GM20000 (cell line): ENCODE data around the gene BAG3.

Experiments used
- DNase-seq: peaks from one replicate; pipeline ENCODE4 v3.0.0; 2012; ENCODE audit warnings: low spot score
- TF ChIP-seq, protein P1 (sequence below): IDR thresholded peaks from 2 replicates; pipeline ENCODE4 v1.5.1; 2012; ENCODE audit warnings: mild to moderate bottlenecking, control low read depth; ENCODE audit errors: extremely low read depth, missing control alignments

The BAG3 gene

DNA sequence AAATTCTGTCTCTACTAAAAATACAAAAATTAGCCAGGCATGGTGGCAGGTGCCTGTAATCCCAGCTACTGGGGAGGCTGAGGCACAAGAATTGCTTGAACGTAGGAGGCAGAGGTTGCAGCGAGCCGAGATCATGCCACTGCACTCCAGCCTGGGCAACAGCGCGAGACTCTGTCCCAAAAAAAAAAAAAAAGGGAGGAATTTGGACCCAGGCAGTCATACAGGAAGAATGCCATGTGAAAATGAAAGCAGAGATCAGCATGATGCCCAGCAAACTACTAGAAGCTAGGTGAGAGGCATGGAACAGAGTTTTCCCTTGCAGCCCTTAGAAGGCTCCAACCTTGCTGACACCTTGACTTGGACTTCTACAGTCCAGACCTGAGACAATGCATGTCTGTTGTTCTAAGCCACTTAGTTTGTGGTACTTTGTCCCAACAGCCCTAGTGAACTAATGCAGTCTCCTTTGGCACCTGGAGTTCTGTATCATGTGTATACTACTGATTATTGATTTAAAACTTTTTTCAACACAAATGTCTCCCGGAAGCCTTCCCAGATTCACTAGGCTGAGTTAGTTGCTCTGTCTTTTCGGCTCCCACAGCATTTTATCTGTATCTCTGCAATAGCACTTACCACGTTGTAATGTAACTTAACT is 10.2 kb upstream of the BAG3 start:
- TF ChIP-seq, protein P1, sequence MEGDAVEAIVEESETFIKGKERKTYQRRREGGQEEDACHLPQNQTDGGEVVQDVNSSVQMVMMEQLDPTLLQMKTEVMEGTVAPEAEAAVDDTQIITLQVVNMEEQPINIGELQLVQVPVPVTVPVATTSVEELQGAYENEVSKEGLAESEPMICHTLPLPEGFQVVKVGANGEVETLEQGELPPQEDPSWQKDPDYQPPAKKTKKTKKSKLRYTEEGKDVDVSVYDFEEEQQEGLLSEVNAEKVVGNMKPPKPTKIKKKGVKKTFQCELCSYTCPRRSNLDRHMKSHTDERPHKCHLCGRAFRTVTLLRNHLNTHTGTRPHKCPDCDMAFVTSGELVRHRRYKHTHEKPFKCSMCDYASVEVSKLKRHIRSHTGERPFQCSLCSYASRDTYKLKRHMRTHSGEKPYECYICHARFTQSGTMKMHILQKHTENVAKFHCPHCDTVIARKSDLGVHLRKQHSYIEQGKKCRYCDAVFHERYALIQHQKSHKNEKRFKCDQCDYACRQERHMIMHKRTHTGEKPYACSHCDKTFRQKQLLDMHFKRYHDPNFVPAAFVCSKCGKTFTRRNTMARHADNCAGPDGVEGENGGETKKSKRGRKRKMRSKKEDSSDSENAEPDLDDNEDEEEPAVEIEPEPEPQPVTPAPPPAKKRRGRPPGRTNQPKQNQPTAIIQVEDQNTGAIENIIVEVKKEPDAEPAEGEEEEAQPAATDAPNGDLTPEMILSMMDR = no peak
- no peak for DNase-seq

DNA sequence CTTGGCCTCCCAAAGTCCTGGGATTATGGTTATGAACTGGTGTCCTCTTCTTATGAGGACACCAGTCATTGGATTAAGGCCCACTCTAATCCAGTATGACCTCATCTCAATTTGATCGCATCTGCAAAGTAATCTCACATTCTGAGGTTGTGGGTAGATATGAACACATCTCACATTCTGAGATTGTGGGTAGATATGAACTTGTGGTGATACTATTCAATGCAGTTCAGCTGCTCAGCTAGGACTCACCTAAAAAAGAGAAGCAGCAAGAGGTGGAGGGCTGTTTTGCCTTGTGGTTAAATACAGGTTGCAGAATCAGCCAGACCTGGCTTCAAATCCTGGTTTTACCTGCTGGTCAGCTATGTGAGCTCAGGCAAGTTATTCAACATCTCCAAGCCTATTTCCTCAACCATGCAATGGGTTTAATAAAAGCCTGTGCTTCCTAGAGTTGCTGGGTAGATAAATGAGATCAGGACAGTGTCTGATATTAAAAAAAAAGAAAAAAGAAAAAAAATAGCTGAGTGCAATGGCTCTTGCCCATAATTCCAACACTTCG is 8.5 kb upstream of the BAG3 start:
- TF ChIP-seq, protein P1 = no peak
- DNase-seq = no peak

DNA sequence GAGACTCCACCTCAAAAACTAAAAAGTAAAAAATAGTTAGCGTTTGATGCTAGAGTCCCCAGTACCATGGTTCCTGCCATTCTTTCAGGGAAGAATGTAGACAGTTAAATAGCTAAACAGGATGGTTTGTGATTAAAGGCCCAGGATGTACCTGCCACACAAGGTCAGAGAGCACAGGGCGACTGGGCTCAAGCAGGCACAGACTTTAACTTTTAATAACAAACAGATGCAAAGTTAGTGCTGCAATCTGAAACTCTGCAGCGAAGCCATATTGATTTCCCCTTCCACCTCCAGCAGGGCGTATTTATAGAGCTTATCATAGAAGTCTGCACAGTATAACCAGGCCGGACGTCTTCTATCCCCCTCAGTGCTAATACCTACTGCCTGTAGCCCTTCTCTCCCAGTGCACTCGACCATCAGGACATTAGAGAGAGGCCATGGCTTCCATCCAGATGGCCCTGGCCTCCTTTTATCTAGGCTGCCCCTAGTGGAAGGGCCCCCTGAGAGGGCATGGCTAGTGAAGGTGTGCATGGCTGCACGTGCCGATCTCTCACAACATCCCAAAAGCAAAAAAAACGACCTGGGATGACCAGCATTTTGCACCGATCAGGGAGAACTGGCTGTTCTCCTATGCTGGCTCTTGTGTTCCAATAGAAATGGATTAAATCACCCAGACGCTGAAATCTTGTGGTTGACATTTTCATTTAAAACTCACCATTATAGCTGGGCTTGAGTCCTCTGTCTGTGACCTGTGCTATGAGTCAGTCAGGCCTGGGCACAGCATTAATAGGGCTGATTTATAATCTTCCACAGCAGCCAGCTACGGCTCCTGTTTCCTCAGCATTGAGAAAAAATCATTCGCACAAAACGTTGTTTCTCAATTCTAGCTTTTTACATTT is 7.6 kb upstream of the BAG3 start:
- TF ChIP-seq, protein P1 = no peak
- no peak for DNase-seq

DNA sequence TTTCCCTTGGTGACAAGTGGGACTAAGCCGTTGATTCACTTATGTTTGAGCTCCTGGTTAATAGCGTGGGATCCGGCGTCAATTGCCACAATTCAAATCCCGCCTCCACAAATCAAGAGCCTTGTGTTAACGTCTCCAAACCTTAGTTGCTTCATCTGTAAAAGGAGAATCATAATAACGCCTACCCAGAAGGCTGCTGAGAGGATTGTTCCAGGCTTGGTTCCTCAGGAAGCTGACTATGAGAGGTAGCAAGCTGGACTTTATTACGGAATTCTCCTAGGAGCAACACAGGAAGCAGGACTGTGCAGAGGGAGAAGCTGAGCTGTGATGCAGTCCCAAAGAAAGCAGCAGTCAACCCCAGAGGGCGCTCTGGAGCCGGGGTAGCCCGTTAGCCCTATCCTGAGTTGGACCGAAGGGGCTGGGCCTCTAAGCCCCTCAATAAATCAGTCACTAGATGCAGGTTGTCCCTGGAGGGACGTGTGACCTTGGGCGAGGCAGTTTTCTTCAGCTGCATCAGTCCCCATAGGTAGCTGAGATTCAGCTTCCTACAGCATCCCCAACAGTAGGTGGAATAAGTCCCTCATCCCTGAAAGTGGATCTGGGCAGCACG is 6.9 kb upstream of the BAG3 start:
- no peak for DNase-seq
- TF ChIP-seq, protein P1 = no peak

DNA sequence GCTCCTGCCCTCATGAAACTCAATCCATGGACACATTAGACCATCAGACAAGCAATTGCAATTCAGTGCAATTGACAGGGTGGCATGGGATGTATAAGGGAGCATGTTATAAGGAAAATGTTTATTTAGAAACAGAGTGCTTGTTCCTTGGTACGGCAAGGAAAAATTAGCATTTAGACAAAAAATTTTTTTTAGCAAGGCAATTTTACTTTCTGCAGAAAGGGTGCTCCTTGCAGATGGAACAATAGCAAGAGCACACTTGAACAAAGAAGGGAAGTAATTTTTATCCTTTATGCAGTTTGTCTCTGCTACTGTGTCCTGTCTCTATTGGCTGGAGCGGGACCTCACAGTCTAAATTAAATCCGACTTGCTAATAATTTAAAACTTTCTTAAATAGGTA is 6.2 kb upstream of the BAG3 start:
- DNase-seq = no peak

DNA sequence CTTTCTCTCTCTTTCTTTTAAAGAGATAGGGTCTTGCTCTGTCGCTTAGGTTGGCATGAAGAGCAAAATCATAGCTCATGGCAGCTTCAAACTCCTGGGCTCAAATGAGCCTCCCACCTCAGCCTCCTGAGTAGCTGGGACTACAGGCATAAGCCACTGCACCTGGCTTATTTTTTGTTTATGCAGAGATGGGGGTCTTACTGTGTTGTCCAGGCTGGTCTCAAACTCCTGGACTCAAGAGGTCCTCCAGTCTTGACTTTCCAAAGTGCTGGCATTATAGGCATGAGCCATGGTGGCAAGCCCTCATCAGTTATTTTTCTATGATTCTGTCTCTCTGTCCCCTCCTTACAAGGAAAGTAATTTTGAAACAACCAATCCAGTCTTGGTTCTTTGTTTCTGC is 1.1 kb upstream of the BAG3 start:
- TF ChIP-seq, protein P1 = no peak

More for the DNA sequence above, 6.2 kb upstream of the BAG3 start:
- TF ChIP-seq, protein P1 = no peak

More for the DNA sequence above, 1.1 kb upstream of the BAG3 start:
- no peak for DNase-seq
